SH-SY5Y (cell line): ENCODE data around the gene COA3.

Source experiments
- GATA2 ChIP-seq: IDR thresholded peaks from 2 replicates; pipeline ENCODE4 v1.6.1; 2011; ENCODE audit warnings: mild to moderate bottlenecking, low read depth, low read length
- GATA3 ChIP-seq: IDR thresholded peaks from 2 replicates; pipeline ENCODE4 v1.6.1; 2011; ENCODE audit warnings: low read depth, mild to moderate bottlenecking, low read length, moderate library complexity

GRCh38 chr17:42835732-42836131 is 37.2 kb upstream of the COA3 start:
- TF ChIP-seq GATA2 (no peak), GATA3 (no peak)
